Neural progenitor cell (in vitro differentiated cells): Measurements from ENCODE around the gene DZIP1L.

Experiments used
- CTCF ChIP-seq: fragments of 200-600 bp; sonication (generic); IDR thresholded peaks from 2 replicates; pipeline ENCODE4 v1.5.1; 2017; ENCODE audit warnings: antibody characterized with exemption, mild to moderate bottlenecking
- EZH2 ChIP-seq: fragments of 200-600 bp; sonication (generic); IDR thresholded peaks from 2 replicates; pipeline ENCODE4 v1.6.1; 2017; ENCODE audit warnings: antibody characterized with exemption, mild to moderate bottlenecking, moderate library complexity
- EZH2phosphoT487 ChIP-seq: fragments of 200-600 bp; sonication (generic); IDR thresholded peaks from 2 replicates; pipeline ENCODE4 v1.6.1; 2017; ENCODE audit warnings: antibody characterized with exemption

- TF ChIP-seq CTCF (no peak), EZH2phosphoT487 (no peak), EZH2 (no peak)
These were observed 2.1 kb downstream of the DZIP1L start for GRCh38 chr3:138113326-138113725.
